GM12864 (cell line): ENCODE results near the gene SMIM35.

ENCODE experiments used
- DNase-seq: peaks from one replicate; pipeline ENCODE4 v3.0.0-alpha.2; 2011; ENCODE audit warnings: low read depth
- H3K4me3 ChIP-seq: 2 replicates; pipeline ENCODE4 v1.5.1; 2011; ENCODE audit warnings: mild to moderate bottlenecking, low read depth, low read length, control low read depth
- TF ChIP-seq, protein P1 (sequence below): IDR thresholded peaks from 2 replicates; pipeline ENCODE4 v1.5.1; 2011; ENCODE audit warnings: low read depth, mild to moderate bottlenecking, moderate library complexity, low read length, control low read depth, inconsistent platforms; ENCODE audit errors: missing control alignments

Gene SMIM35

GRCh38 chr11:118099838-118100556, 13.2 kb upstream of the SMIM35 start:
- DNase-seq: no peak
- H3K4me3 ChIP-seq: no peak overlapping the region
- TF ChIP-seq, protein P1, sequence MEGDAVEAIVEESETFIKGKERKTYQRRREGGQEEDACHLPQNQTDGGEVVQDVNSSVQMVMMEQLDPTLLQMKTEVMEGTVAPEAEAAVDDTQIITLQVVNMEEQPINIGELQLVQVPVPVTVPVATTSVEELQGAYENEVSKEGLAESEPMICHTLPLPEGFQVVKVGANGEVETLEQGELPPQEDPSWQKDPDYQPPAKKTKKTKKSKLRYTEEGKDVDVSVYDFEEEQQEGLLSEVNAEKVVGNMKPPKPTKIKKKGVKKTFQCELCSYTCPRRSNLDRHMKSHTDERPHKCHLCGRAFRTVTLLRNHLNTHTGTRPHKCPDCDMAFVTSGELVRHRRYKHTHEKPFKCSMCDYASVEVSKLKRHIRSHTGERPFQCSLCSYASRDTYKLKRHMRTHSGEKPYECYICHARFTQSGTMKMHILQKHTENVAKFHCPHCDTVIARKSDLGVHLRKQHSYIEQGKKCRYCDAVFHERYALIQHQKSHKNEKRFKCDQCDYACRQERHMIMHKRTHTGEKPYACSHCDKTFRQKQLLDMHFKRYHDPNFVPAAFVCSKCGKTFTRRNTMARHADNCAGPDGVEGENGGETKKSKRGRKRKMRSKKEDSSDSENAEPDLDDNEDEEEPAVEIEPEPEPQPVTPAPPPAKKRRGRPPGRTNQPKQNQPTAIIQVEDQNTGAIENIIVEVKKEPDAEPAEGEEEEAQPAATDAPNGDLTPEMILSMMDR: no peak

- TF ChIP-seq, protein P1: no peak
- H3K4me3 ChIP-seq: no peak overlapping the region
- DNase-seq: no peak
These were observed 12.5 kb upstream of the SMIM35 start for GRCh38 chr11:118098996-118099837.

GRCh38 chr11:118095967-118096367, 9.2 kb upstream of the SMIM35 start:
- no peak for DNase-seq
- TF ChIP-seq, protein P1: no peak
- no peak overlapping the region for H3K4me3 ChIP-seq

DNA sequence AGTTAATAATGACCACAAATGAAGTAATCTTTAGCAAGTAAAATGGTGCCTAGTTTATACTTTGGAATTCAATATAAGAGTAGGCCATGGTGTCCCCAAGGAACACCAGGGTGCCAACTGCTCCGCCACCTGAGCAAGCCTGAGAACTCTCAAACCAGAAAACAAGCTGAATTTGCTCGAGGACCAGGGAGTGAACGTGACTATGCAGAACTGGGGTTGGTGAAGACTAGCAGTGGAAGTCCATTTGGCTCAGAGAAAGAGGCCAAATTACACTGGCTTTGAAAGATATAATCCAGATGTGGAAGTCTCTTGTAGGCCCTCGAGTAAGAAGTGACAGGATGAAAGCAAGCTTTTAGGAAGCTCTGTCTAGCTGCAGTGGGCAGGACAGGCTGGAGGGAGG, 8.7 kb upstream of the SMIM35 start:
- TF ChIP-seq, protein P1: no peak
- H3K4me3 ChIP-seq: no peak overlapping the region
- no peak for DNase-seq

- DNase-seq: no peak
- no peak overlapping the region for H3K4me3 ChIP-seq
- TF ChIP-seq, protein P1: no peak
These were observed 6.3 kb upstream of the SMIM35 start for GRCh38 chr11:118092907-118093571.

DNA sequence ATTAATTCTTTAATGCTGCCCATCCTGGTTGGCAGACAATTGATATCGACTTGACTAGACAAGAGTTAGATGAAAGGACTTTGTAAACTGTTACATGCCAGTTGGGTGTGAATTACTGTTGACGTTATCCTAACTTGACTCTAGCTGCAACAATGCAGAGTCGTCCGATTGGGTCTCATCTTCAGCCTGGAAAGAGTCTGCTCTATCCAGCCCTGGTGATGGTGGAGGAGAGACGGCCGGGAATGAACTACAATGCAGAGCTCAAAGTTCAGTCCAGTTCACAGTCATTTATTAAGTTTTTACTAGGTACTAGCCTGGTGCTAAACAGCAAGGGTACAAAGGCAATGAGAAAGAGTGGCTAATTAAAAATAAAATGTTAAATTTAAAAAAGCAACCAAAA, 4.9 kb upstream of the SMIM35 start:
- DNase-seq: no peak
- TF ChIP-seq, protein P1: no peak
- H3K4me3 ChIP-seq: no peak overlapping the region
